Left ventricle myocardium superior (tissue), 1 donor: ENCODE measurements around the gene RXRB. TPM values are rescaled to one million over a fixed set of nuclear protein-coding genes. Genes with fewer than 3 reads are reported as not detected.
A peak's percentile ranks its signal among the peaks of the same experiment; 100 is the strongest.

Experiments used
- ATAC-seq: fragments of 200-7000 bp; cut with Tn5 transposase; one replicate; pipeline ENCODE4 v1.9.1; 2020; ENCODE audit warnings: mild to moderate bottlenecking, moderate library complexity
- DNase-seq: peaks from one replicate; pipeline ENCODE4 v3.0.0-alpha.2; 2020
- intact Hi-C: fragments of 100-400 bp; cut with micrococcal nuclease; formaldehyde crosslinking; loops from one replicate; pipeline ENCODE4 v1.11.0; 2022
- microRNA-seq: library from miRNA; unstranded; fragments of <30 nt; microRNA quantifications from one replicate; pipeline ENCODE4 v1.2.0, GENCODE V29; 2020; ENCODE audit warnings: borderline number of aligned reads
- total RNA-seq: library from RNA; stranded (reverse); fragmentation: NEBNext Ultra II Directional; extraction: Animal tissue kit (Norgen Biotek cat#: 25700); gene quantifications from one replicate; pipeline ENCODE4 v1.2.1, GENCODE V29; 2021
- donor health status: DM: no; HTN: yes; CAD: no; lungs with severe emphysema.

Gene RXRB
- total RNA-seq, 1 donor from 2014 or later = 41.2 TPM

DNA sequence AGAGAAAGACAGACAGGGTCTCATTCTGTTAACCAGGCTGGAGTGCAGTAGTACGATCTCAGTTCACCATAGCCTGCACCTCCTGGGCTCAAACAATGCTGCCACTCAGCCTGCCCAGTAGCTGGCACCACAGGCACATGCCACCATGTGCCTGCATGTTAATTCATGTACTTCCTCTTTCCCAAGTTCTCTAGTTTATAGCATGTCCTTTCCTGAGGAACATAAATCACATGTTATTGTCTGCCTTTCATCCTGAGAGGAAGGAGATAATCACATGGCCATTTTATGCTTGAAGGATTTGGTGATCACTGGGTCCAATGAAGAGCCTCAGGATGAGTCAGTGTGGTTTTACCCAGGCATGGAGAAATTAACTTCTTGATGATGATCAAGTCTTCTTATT lies 56.1 kb downstream of the RXRB start:
- ATAC-seq (peak; percentile 48), DNase-seq (no peak)
- intact Hi-C loops = no loop called here

Small RNAs within 50 kb of the gene (microRNA-seq; reads per million reads assigned to microRNA genes)
- gene MIR219A1 = 2.9 reads per million

Other genes starting within 250 kb of the RXRB start
- gene HLA-DMA, start 247.6 kb downstream of the RXRB start, total RNA-seq = 20.0 TPM
- gene BRD2, start 232.1 kb downstream of the RXRB start, total RNA-seq = 73.8 TPM
- gene HLA-DOA, start 191.1 kb downstream of the RXRB start, total RNA-seq = 1.8 TPM
- 37.7 TPM for gene HLA-DPA1, start 127.0 kb downstream of the RXRB start, total RNA-seq
- gene HLA-DPB1, start 124.7 kb downstream of the RXRB start, total RNA-seq = 41.5 TPM
- 1.9 TPM for gene COL11A2, start 8.2 kb downstream of the RXRB start, total RNA-seq
- 47.7 TPM for gene SLC39A7, start 202 bp upstream of the RXRB start, total RNA-seq
- gene HSD17B8, start 4.0 kb upstream of the RXRB start, total RNA-seq = 24.8 TPM
- 30.1 TPM for gene RING1, start 7.8 kb upstream of the RXRB start, total RNA-seq
- 32.7 TPM for gene VPS52, start 71.2 kb upstream of the RXRB start, total RNA-seq
- gene RPS18, start 71.4 kb upstream of the RXRB start, total RNA-seq = 931 TPM
- gene B3GALT4, start 76.5 kb upstream of the RXRB start, total RNA-seq = 6.9 TPM
- 15.1 TPM for gene WDR46, start 88.6 kb upstream of the RXRB start, total RNA-seq
- gene PFDN6, start 88.9 kb upstream of the RXRB start, total RNA-seq = 57.3 TPM
- gene RGL2, start 98.3 kb upstream of the RXRB start, total RNA-seq = 59.4 TPM
- 93.0 TPM for gene TAPBP, start 113.4 kb upstream of the RXRB start, total RNA-seq
- 11.1 TPM for gene ZBTB22, start 117.1 kb upstream of the RXRB start, total RNA-seq
- 21.2 TPM for gene DAXX, start 122.3 kb upstream of the RXRB start, total RNA-seq
- 0.74 TPM for gene KIFC1, start 191.2 kb upstream of the RXRB start, total RNA-seq
- gene PHF1, start 210.3 kb upstream of the RXRB start, total RNA-seq = 51.9 TPM
- 120 TPM for gene CUTA, start 217.4 kb upstream of the RXRB start, total RNA-seq
- 6.2 TPM for gene SYNGAP1, start 219.4 kb upstream of the RXRB start, total RNA-seq